ENCODE measurements around the gene ATP2C2.
A peak's percentile ranks its signal among the peaks of the same experiment; 100 is the strongest.

The ATP2C2 gene

DNA sequence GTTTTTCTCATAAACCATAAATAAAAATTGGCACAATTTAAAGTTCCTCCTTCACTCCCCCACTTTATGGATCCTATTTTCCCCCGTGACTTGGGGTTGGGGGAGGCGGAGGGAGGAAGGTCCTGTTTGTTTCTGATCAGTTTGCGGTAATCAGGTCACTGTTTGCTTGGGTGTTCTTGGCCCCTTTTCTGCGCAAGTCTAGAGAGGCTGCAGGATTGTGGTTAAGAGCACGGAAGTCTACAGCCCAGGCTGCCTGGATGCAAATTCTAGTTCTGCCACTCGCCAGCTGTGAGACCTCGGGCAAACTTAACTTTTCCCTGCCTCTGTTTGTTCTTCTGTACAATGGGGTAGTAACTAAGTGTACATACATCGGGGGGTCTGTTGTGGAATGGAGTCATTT is 12.1 kb downstream of the ATP2C2 start:
- Histone ChIP-seq H3K27ac (ENCODE audit: poor library complexity, severe bottlenecking) (no peak overlapping the region), H3K27me3 (ENCODE audit: insufficient read depth, poor library complexity, severe bottlenecking) (no peaks in the 10 kb centered on the region), H3K36me3 (ENCODE audit: low read depth) (0 out of 2 replicates have a peak, but pooled peaks cover 4% of the 10 kb centered on the region), H3K4me3 (ENCODE audit: severe bottlenecking) (no peak overlapping the region), H3K9me3 (ENCODE audit: severe bottlenecking) (no peaks in the 10 kb centered on the region), H3K4me1 (ENCODE audit: insufficient read depth, poor library complexity, severe bottlenecking) (peaks cover 22% of the 10 kb centered on the region)
- ATAC-seq (ENCODE audit: low read depth) (no peak), DNase-seq (ENCODE audit: low spot score) (no peak)
- TF ChIP-seq, protein P1, sequence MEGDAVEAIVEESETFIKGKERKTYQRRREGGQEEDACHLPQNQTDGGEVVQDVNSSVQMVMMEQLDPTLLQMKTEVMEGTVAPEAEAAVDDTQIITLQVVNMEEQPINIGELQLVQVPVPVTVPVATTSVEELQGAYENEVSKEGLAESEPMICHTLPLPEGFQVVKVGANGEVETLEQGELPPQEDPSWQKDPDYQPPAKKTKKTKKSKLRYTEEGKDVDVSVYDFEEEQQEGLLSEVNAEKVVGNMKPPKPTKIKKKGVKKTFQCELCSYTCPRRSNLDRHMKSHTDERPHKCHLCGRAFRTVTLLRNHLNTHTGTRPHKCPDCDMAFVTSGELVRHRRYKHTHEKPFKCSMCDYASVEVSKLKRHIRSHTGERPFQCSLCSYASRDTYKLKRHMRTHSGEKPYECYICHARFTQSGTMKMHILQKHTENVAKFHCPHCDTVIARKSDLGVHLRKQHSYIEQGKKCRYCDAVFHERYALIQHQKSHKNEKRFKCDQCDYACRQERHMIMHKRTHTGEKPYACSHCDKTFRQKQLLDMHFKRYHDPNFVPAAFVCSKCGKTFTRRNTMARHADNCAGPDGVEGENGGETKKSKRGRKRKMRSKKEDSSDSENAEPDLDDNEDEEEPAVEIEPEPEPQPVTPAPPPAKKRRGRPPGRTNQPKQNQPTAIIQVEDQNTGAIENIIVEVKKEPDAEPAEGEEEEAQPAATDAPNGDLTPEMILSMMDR (IDR thresholded peaks at IDR 0.05; ENCODE audit: poor library complexity, severe bottlenecking) = no peak

DNA sequence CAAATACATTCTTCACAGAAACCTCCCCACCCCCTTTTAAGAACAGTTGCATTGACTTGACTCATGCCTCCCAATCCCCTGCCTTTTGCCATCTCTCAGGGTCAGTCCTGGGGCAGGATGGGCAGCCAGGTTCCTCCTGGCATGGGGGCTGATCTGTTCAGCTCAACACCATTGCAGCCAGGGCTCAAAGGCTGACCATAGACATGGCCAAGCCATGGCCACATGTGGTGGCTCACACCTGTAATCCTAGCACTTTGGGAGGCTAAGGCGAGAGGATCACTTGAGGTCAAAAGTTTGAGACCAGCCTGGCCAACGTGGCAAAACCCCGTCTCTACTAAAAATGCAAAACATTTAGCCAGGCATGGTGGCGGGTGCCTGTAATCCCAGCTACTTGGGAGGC is 14.1 kb downstream of the ATP2C2 start:
- Histone ChIP-seq H3K4me1 (ENCODE audit: insufficient read depth, poor library complexity, severe bottlenecking) (peaks cover 22% of the 10 kb centered on the region), H3K4me3 (ENCODE audit: severe bottlenecking) (no peak overlapping the region), H3K36me3 (ENCODE audit: low read depth) (0 out of 2 replicates have a peak, but pooled peaks cover 4% of the 10 kb centered on the region), H3K27ac (ENCODE audit: poor library complexity, severe bottlenecking) (no peak overlapping the region), H3K27me3 (ENCODE audit: insufficient read depth, poor library complexity, severe bottlenecking) (no peaks in the 10 kb centered on the region), H3K9me3 (ENCODE audit: severe bottlenecking) (no peaks in the 10 kb centered on the region)
- TF ChIP-seq, protein P1 (IDR thresholded peaks at IDR 0.05; ENCODE audit: poor library complexity, severe bottlenecking) = no peak
- no peak for DNase-seq (ENCODE audit: low spot score)
- ATAC-seq (ENCODE audit: low read depth) = no peak

DNA sequence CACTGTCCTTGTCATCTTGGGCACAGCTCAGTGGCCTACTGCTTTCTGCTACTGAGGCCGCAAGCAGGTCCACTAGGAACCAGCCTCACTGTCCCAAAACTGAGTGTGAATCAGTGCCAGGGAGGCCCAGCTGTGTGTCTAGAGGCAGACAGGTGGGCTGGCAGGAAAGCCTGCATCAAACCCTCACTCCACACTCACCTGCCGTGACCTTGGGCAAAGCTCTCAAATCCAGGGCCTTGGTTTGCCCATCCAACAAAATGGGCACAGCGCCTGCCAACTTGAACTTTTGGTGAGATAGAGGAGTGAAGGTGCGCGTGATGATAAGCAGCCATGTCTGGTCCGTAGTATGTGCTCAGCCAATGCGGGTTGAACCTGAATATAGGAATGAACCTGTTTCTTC is 14.8 kb downstream of the ATP2C2 start:
- ATAC-seq (ENCODE audit: low read depth) = no peak
- no peak overlapping the region for H3K27ac ChIP-seq (ENCODE audit: poor library complexity, severe bottlenecking)
- peaks cover 20% of the 10 kb centered on the region for H3K4me1 ChIP-seq (ENCODE audit: insufficient read depth, poor library complexity, severe bottlenecking)
- no peak overlapping the region for H3K4me3 ChIP-seq (ENCODE audit: severe bottlenecking)
- H3K27me3 ChIP-seq (ENCODE audit: insufficient read depth, poor library complexity, severe bottlenecking) = no peaks in the 10 kb centered on the region
- TF ChIP-seq, protein P1 (IDR thresholded peaks at IDR 0.05; ENCODE audit: poor library complexity, severe bottlenecking) = no peak
- 0 out of 2 replicates have a peak, but pooled peaks cover 4% of the 10 kb centered on the region for H3K36me3 ChIP-seq (ENCODE audit: low read depth)
- H3K9me3 ChIP-seq (ENCODE audit: severe bottlenecking) = no peaks in the 10 kb centered on the region
- DNase-seq (ENCODE audit: low spot score) = peak; percentile 6

- Histone ChIP-seq H3K4me3 (ENCODE audit: severe bottlenecking) (no peak overlapping the region), H3K4me1 (ENCODE audit: insufficient read depth, poor library complexity, severe bottlenecking) (peaks cover 6% of the 10 kb centered on the region), H3K9me3 (ENCODE audit: severe bottlenecking) (no peaks in the 10 kb centered on the region), H3K27me3 (ENCODE audit: insufficient read depth, poor library complexity, severe bottlenecking) (no peaks in the 10 kb centered on the region), H3K27ac (ENCODE audit: poor library complexity, severe bottlenecking) (no peak overlapping the region), H3K36me3 (ENCODE audit: low read depth) (peaks cover 4% of the 10 kb centered on the region; the same call in 1 of the 2 replicates)
- no peak for DNase-seq (ENCODE audit: low spot score)
- no peak for ATAC-seq (ENCODE audit: low read depth)
- TF ChIP-seq, protein P1 (IDR thresholded peaks at IDR 0.05; ENCODE audit: poor library complexity, severe bottlenecking) = no peak
Observed at GRCh38 chr16:84386047-84386446, 17.7 kb downstream of the ATP2C2 start.

DNA sequence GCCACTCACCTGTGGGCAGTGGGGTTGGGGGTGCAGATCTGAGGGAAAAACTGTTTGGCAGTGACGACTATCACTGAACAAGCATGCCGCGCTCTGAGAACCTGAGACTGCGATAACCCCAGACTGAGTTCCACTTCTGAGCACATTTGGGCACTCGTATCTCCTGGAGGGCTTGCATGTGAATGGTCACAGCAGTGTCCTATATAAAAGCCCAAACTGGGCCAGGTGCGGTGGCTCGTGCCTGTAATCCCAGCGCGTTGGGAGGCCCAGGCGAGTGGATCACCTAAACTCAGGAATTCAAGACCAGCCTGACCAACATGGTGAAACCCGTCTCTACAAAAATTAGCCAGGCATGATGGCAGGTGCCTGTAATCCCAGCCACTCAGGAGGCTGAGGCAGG is 18.7 kb downstream of the ATP2C2 start:
- TF ChIP-seq, protein P1 (IDR thresholded peaks at IDR 0.05; ENCODE audit: poor library complexity, severe bottlenecking) = no peak
- H3K4me1 ChIP-seq (ENCODE audit: insufficient read depth, poor library complexity, severe bottlenecking) = peaks cover 6% of the 10 kb centered on the region
- DNase-seq (ENCODE audit: low spot score) (no peak), ATAC-seq (ENCODE audit: low read depth) (no peak)
- no peaks in the 10 kb centered on the region for H3K9me3 ChIP-seq (ENCODE audit: severe bottlenecking)
- H3K4me3 ChIP-seq (ENCODE audit: severe bottlenecking) = no peak overlapping the region
- H3K36me3 ChIP-seq (ENCODE audit: low read depth) = peaks cover 4% of the 10 kb centered on the region; the same call in 1 of the 2 replicates
- H3K27me3 ChIP-seq (ENCODE audit: insufficient read depth, poor library complexity, severe bottlenecking) = no peaks in the 10 kb centered on the region
- no peak overlapping the region for H3K27ac ChIP-seq (ENCODE audit: poor library complexity, severe bottlenecking)
